ENCODE measurements around the gene IFT80. TPM values are rescaled to one million over a fixed set of nuclear protein-coding genes. Genes with fewer than 3 reads are reported as not detected.
"Not testable (repeated sequence)": the region's sequence is repeated elsewhere in the genome, so short reads cannot be mapped to it uniquely, and the experiment has no call there.

The IFT80 gene
- total RNA-seq, 5 donors from 2014 or later (not counting 1 experiment from before 2014, with no cell fraction given): 22.5 to 34.2 (median 26.4) TPM

- POLR2A ChIA-PET: no interaction called here
- peaks cover 32% of the 10 kb centered on the region for H3K36me3 Mint-ChIP-seq
- H3K9me3 Mint-ChIP-seq: peaks cover 0 to 6% (median 5%) of the 10 kb centered on the region in 3 donors
- no peaks in the 10 kb centered on the region for H3K27me3 ChIP-seq (replicated peaks in 1 of 2; ENCODE audit: control insufficient read depth in 2 of 2, extremely low read depth in 1 of 2, insufficient read depth in 2 of 2, low read length in 1 of 2)
- H3K4me1 Mint-ChIP-seq: no peaks in the 10 kb centered on the region
- no peak overlapping the region for H3K4me3 Mint-ChIP-seq
- DNase-seq (no peak), ATAC-seq (replicated peaks in 1 of 4) (no peak)
- no peaks in the 10 kb centered on the region for H3K9me3 ChIP-seq
- H3K27ac Mint-ChIP-seq: no peak overlapping the region
- no peak overlapping the region for H3K4me3 ChIP-seq (ENCODE audit: control insufficient read depth in 1 of 2, extremely low read depth in 1 of 2, low read length in 1 of 2)
- H3K27me3 Mint-ChIP-seq: no peaks in the 10 kb centered on the region
- CTCF ChIA-PET: no interaction called here
- H3K36me3 ChIP-seq (ENCODE audit: control insufficient read depth in 2 of 2, extremely low read depth in 1 of 2, insufficient read depth in 1 of 2, low read length in 1 of 2): no peaks in the 10 kb centered on the region
- H3K27ac ChIP-seq (ENCODE audit: low read length): no peak overlapping the region
- H3K4me1 ChIP-seq (ENCODE audit: control insufficient read depth in 1 of 2, extremely low read depth in 1 of 2, insufficient read depth in 2 of 2, low read length in 2 of 2): no peaks in the 10 kb centered on the region
Measured at GRCh38 chr3:160330690-160331089, 68.3 kb downstream of the IFT80 start.

GRCh38 chr3:160330109-160330508 lies 68.9 kb downstream of the IFT80 start:
- Histone ChIP-seq H3K4me3 (ENCODE audit: control insufficient read depth in 1 of 2, extremely low read depth in 1 of 2, low read length in 1 of 2) (no peak overlapping the region), H3K27me3 (replicated peaks in 1 of 2; ENCODE audit: control insufficient read depth in 2 of 2, extremely low read depth in 1 of 2, insufficient read depth in 2 of 2, low read length in 1 of 2) (no peaks in the 10 kb centered on the region), H3K9me3 (no peaks in the 10 kb centered on the region), H3K4me1 (ENCODE audit: control insufficient read depth in 1 of 2, extremely low read depth in 1 of 2, insufficient read depth in 2 of 2, low read length in 2 of 2) (no peaks in the 10 kb centered on the region), H3K36me3 (ENCODE audit: control insufficient read depth in 2 of 2, extremely low read depth in 1 of 2, insufficient read depth in 1 of 2, low read length in 1 of 2) (no peaks in the 10 kb centered on the region), H3K27ac (ENCODE audit: low read length) (no peak overlapping the region)
- H3K4me1 Mint-ChIP-seq: no peaks in the 10 kb centered on the region
- H3K9me3 Mint-ChIP-seq: peaks cover 0 to 6% (median 5%) of the 10 kb centered on the region in 3 donors
- POLR2A ChIA-PET: no interaction called here
- CTCF ChIA-PET: no interaction called here
- no peak overlapping the region for H3K27ac Mint-ChIP-seq
- peaks cover 36% of the 10 kb centered on the region for H3K36me3 Mint-ChIP-seq
- H3K4me3 Mint-ChIP-seq: no peak overlapping the region
- ATAC-seq (replicated peaks in 1 of 4): no peak
- no peak for DNase-seq
- H3K27me3 Mint-ChIP-seq: no peaks in the 10 kb centered on the region
- no CpG with 5 or more reads among the region's 1 CpG for WGBS (ENCODE audit: insufficient coverage)

GRCh38 chr3:160326286-160326685 lies 72.7 kb downstream of the IFT80 start:
- DNase-seq; H3K27ac ChIP-seq (ENCODE audit: low read length); H3K27me3 ChIP-seq (replicated peaks in 1 of 2; ENCODE audit: control insufficient read depth in 2 of 2, extremely low read depth in 1 of 2, insufficient read depth in 2 of 2, low read length in 1 of 2); H3K4me3 Mint-ChIP-seq; H3K9me3 Mint-ChIP-seq; H3K36me3 ChIP-seq (ENCODE audit: control insufficient read depth in 2 of 2, extremely low read depth in 1 of 2, insufficient read depth in 1 of 2, low read length in 1 of 2); H3K4me1 Mint-ChIP-seq; H3K27ac Mint-ChIP-seq; H3K4me3 ChIP-seq (ENCODE audit: control insufficient read depth in 1 of 2, extremely low read depth in 1 of 2, low read length in 1 of 2); POLR2A ChIA-PET; H3K27me3 Mint-ChIP-seq; H3K9me3 ChIP-seq; CTCF ChIA-PET; H3K4me1 ChIP-seq (ENCODE audit: control insufficient read depth in 1 of 2, extremely low read depth in 1 of 2, insufficient read depth in 2 of 2, low read length in 2 of 2); ATAC-seq (replicated peaks in 1 of 4): not testable (repeated sequence)
- 93% methylated on average over 2 of the region's 2 CpGs for WGBS (ENCODE audit: insufficient coverage)
- peaks cover 42% of the 10 kb centered on the region for H3K36me3 Mint-ChIP-seq

- not testable (repeated sequence) for H3K27me3 Mint-ChIP-seq
- WGBS (ENCODE audit: insufficient coverage): no CpG with 5 or more reads among the region's 1 CpG
- peaks cover 41% of the 10 kb centered on the region for H3K36me3 Mint-ChIP-seq
Measured at GRCh38 chr3:160321821-160322220, 77.2 kb downstream of the IFT80 start.

GRCh38 chr3:160319322-160319721 lies 79.7 kb downstream of the IFT80 start:
- Mint-ChIP-seq H3K4me1 (no peaks in the 10 kb centered on the region), H3K4me3 (no peak overlapping the region), H3K27me3 (no peaks in the 10 kb centered on the region), H3K9me3 (no peaks in the 10 kb centered on the region), H3K36me3 (peaks cover 45% of the 10 kb centered on the region), H3K27ac (no peak overlapping the region)
- ChIA-PET POLR2A (no interaction called here), CTCF (no interaction called here)
- Histone ChIP-seq H3K36me3 (ENCODE audit: control insufficient read depth in 2 of 2, extremely low read depth in 1 of 2, insufficient read depth in 1 of 2, low read length in 1 of 2) (peaks cover 0 to 13% of the 10 kb centered on the region in 2 donors), H3K9me3 (no peaks in the 10 kb centered on the region), H3K4me1 (ENCODE audit: control insufficient read depth in 1 of 2, extremely low read depth in 1 of 2, insufficient read depth in 2 of 2, low read length in 2 of 2) (no peaks in the 10 kb centered on the region), H3K27ac (ENCODE audit: low read length) (no peak overlapping the region), H3K4me3 (ENCODE audit: control insufficient read depth in 1 of 2, extremely low read depth in 1 of 2, low read length in 1 of 2) (no peak overlapping the region), H3K27me3 (replicated peaks in 1 of 2; ENCODE audit: control insufficient read depth in 2 of 2, extremely low read depth in 1 of 2, insufficient read depth in 2 of 2, low read length in 1 of 2) (no peaks in the 10 kb centered on the region)
- ATAC-seq (replicated peaks in 1 of 4): no peak
- no peak for DNase-seq

More at GRCh38 chr3:160321821-160322220, 77.2 kb downstream of the IFT80 start:
- H3K27ac ChIP-seq (ENCODE audit: low read length); DNase-seq; H3K4me3 ChIP-seq (ENCODE audit: control insufficient read depth in 1 of 2, extremely low read depth in 1 of 2, low read length in 1 of 2); H3K27me3 ChIP-seq (replicated peaks in 1 of 2; ENCODE audit: control insufficient read depth in 2 of 2, extremely low read depth in 1 of 2, insufficient read depth in 2 of 2, low read length in 1 of 2); H3K9me3 Mint-ChIP-seq; H3K4me3 Mint-ChIP-seq; H3K36me3 ChIP-seq (ENCODE audit: control insufficient read depth in 2 of 2, extremely low read depth in 1 of 2, insufficient read depth in 1 of 2, low read length in 1 of 2); H3K27ac Mint-ChIP-seq; H3K4me1 ChIP-seq (ENCODE audit: control insufficient read depth in 1 of 2, extremely low read depth in 1 of 2, insufficient read depth in 2 of 2, low read length in 2 of 2); H3K9me3 ChIP-seq; H3K4me1 Mint-ChIP-seq; ATAC-seq (replicated peaks in 1 of 4); CTCF ChIA-PET: not testable (repeated sequence)
- POLR2A ChIA-PET: interaction anchor here in 1 of 2 donors (0.6 kb wide), 1 partner anchor 369 kb away, joined by 3 read pairs; no protein-coding TSS in a partner anchor

- Mint-ChIP-seq H3K4me3 (no peak overlapping the region), H3K4me1 (no peaks in the 10 kb centered on the region), H3K9me3 (no peaks in the 10 kb centered on the region), H3K27ac (no peak overlapping the region), H3K27me3 (no peaks in the 10 kb centered on the region), H3K36me3 (peaks cover 53% of the 10 kb centered on the region)
- no peak for DNase-seq
- peaks cover 0 to 17% of the 10 kb centered on the region in 2 donors for H3K36me3 ChIP-seq (ENCODE audit: control insufficient read depth in 2 of 2, extremely low read depth in 1 of 2, insufficient read depth in 1 of 2, low read length in 1 of 2)
- no peaks in the 10 kb centered on the region for H3K27me3 ChIP-seq (replicated peaks in 1 of 2; ENCODE audit: control insufficient read depth in 2 of 2, extremely low read depth in 1 of 2, insufficient read depth in 2 of 2, low read length in 1 of 2)
- H3K27ac ChIP-seq (ENCODE audit: low read length): no peak overlapping the region
- CTCF ChIA-PET: interaction anchor here in 1 of 2 donors (0.6 kb wide), 1 partner anchor 188 kb away, joined by 3 read pairs; no protein-coding TSS in a partner anchor
- no peak overlapping the region for H3K4me3 ChIP-seq (ENCODE audit: control insufficient read depth in 1 of 2, extremely low read depth in 1 of 2, low read length in 1 of 2)
- no peaks in the 10 kb centered on the region for H3K9me3 ChIP-seq
- no peaks in the 10 kb centered on the region for H3K4me1 ChIP-seq (ENCODE audit: control insufficient read depth in 1 of 2, extremely low read depth in 1 of 2, insufficient read depth in 2 of 2, low read length in 2 of 2)
- ATAC-seq (replicated peaks in 1 of 4): no peak
- POLR2A ChIA-PET: no interaction called here
Measured at GRCh38 chr3:160314995-160315394, 84.0 kb downstream of the IFT80 start.

GRCh38 chr3:160312014-160312624 lies 86.9 kb downstream of the IFT80 start:
- 100% methylated on average over 3 of the region's 5 CpGs for WGBS (ENCODE audit: insufficient coverage)
- peaks cover 0 to 18% of the 10 kb centered on the region in 2 donors for H3K36me3 ChIP-seq (ENCODE audit: control insufficient read depth in 2 of 2, extremely low read depth in 1 of 2, insufficient read depth in 1 of 2, low read length in 1 of 2)
- ATAC-seq (replicated peaks in 1 of 4) (no peak), DNase-seq (no peak)
- Mint-ChIP-seq H3K9me3 (peaks cover 0 to 3% (median 0%) of the 10 kb centered on the region in 3 donors), H3K27me3 (no peaks in the 10 kb centered on the region), H3K4me3 (no peak overlapping the region), H3K36me3 (peaks cover 57% of the 10 kb centered on the region), H3K27ac (no peak overlapping the region), H3K4me1 (no peaks in the 10 kb centered on the region)
- CTCF ChIA-PET: no interaction called here
- H3K4me3 ChIP-seq (ENCODE audit: control insufficient read depth in 1 of 2, extremely low read depth in 1 of 2, low read length in 1 of 2): no peak overlapping the region
- H3K27ac ChIP-seq (ENCODE audit: low read length): no peak overlapping the region
- H3K27me3 ChIP-seq (replicated peaks in 1 of 2; ENCODE audit: control insufficient read depth in 2 of 2, extremely low read depth in 1 of 2, insufficient read depth in 2 of 2, low read length in 1 of 2): no peaks in the 10 kb centered on the region
- POLR2A ChIA-PET: no interaction called here
- H3K4me1 ChIP-seq (ENCODE audit: control insufficient read depth in 1 of 2, extremely low read depth in 1 of 2, insufficient read depth in 2 of 2, low read length in 2 of 2): no peaks in the 10 kb centered on the region
- H3K9me3 ChIP-seq: no peaks in the 10 kb centered on the region
